ENCODE measurements around the gene PHACTR3. TPM values are rescaled to one million over a fixed set of nuclear protein-coding genes. Genes with fewer than 3 reads are reported as not detected.

The PHACTR3 gene
- polyA plus RNA-seq, 2 of the 4 experiments (the other 2 are of a cell fraction), result not detected

DNA sequence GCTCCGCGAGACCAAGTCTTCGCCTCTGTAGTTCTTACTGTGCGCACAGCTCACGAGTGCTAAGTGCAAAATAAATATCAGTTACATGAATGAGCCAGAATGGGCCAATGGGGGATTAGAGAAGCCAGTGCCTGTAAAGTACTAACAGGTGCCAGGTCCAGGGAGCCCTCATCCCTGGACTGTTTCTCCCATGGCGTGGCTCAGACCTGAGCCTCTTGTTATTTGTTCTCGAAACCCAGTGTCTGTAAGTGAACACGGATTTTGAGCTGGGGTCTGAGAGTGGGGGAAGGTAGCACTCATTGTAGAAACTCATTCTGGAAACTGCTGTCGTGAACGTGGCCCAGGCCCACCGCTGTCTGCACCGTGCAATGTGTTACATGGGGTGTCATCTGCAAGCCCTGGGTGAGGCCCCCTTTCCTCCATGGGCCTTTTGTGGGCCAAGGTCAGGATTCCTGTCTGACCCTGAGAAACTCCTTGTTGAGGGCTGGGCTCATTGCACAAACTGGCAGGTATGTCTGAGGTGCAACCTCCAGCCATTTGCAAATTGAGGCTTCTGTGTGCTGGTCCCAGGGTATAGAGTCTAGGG, 174.4 kb downstream of the PHACTR3 start (continued):
- TF ChIP-seq CBX8 (IDR thresholded peaks at IDR 0.05) (no peak), KDM5A (IDR thresholded peaks at IDR 0.05) (no peak), CHD2 (IDR thresholded peaks at IDR 0.05; ENCODE audit: low read length, partially characterized antibody) (no peak), HOXB5 (CRISPR knock-in tag; IDR thresholded peaks at IDR 0.05) (no peak)

DNA sequence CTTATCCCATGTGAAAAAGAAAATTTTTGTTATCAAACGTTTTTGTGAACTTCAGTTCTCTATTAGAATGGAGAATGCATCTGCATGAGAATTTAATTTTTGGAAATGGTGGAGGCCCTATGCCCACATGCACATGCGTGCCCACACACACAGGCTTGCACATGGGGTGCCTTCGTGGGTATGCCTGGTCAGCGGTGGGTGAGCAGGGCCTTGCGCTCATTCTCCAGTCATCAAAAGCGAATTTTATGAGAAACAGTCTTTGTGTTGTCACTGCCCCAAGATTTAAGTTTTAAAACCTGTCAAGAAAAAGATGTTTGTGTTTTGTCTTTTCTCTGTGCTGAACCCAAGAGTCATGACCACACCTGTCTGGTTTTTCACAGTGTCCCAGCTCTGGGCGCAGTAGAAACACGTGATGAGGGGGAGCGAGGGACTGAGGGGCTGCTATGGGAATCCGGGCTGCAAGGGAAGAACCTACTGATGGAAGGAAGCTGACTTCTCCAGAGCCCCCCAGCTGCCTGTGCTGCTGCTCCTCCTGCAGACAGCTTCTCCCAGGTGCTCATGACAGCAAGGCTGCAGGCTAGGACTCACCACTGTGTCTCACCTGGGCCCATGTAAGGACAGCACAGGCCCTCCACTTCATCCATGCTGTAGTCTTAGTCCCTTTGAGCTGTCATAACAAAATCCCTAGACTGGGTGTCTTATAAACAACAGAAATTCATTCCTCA, 175.5 kb downstream of the PHACTR3 start:
- no peak overlapping the region for H3K4me2 ChIP-seq
- POLR2A ChIA-PET, result no interaction called here
- no peak overlapping the region for H3K4me3 ChIP-seq
- no peaks in the 10 kb centered on the region for H3K9me3 ChIP-seq
- no peaks in the 10 kb centered on the region for H3K4me1 ChIP-seq
- DNase-seq (ENCODE audit: low read depth in 1 of 2, low spot score in 1 of 2) (no peak), ATAC-seq (no peak), FAIRE-seq (no peak)
- no peak overlapping the region for H3K27ac ChIP-seq
- TF ChIP-seq ZFP36 (IDR thresholded peaks at IDR 0.05; ENCODE audit: borderline replicate concordance, partially characterized antibody) (no peak), NFE2L2 (conservative IDR thresholded peaks at IDR 0.05; ENCODE audit: low read length) (no peak), ZNF302 (CRISPR knock-in tag; IDR thresholded peaks at IDR 0.05) (no peak), MAFK (IDR thresholded peaks at IDR 0.05; ENCODE audit: partially characterized antibody) (no peak), RCOR1 (IDR thresholded peaks at IDR 0.05; ENCODE audit: low read depth, low read length) (no peak), JUN (IDR thresholded peaks at IDR 0.05) (no peak), HES2 (IDR thresholded peaks at IDR 0.05) (no peak)
- CTCF ChIA-PET, result interaction anchor here (1.3 to 6.9 kb wide), 2 partner anchors 8 to 71 kb away, joined by 4 to 68 read pairs; no protein-coding TSS in a partner anchor
- WGBS (ENCODE audit: missing lambda C conversion rate), result 18% methylated on average over 10 of the region's 10 CpGs

GRCh38 chr20:59780494-59781185, 176.3 kb downstream of the PHACTR3 start:
- no peak for FAIRE-seq
- Histone ChIP-seq H3K27ac (no peak overlapping the region), H3K4me2 (no peak overlapping the region), H3K9me3 (no peaks in the 10 kb centered on the region), H3K4me1 (no peaks in the 10 kb centered on the region), H3K4me3 (no peak overlapping the region)
- TF ChIP-seq ZFP36 (IDR thresholded peaks at IDR 0.05; ENCODE audit: borderline replicate concordance, partially characterized antibody), result no peak
- ATAC-seq, result no peak
- DNase-seq (ENCODE audit: low read depth in 1 of 2, low spot score in 1 of 2), result no peak
- ChIA-PET CTCF (interaction anchor here (0.5 to 6.9 kb wide), 5 partner anchors 9 to 224 kb away, joined by 3 to 68 read pairs (median 4); no protein-coding TSS in a partner anchor), POLR2A (no interaction called here)
- 51% methylated on average over 12 of the region's 12 CpGs for WGBS (ENCODE audit: missing lambda C conversion rate)

GRCh38 chr20:59781226-59781625, 176.9 kb downstream of the PHACTR3 start:
- Histone ChIP-seq H3K4me2 (no peak overlapping the region), H3K27ac (no peak overlapping the region), H3K9me3 (no peaks in the 10 kb centered on the region), H3K4me1 (no peaks in the 10 kb centered on the region), H3K4me3 (no peak overlapping the region)
- WGBS (ENCODE audit: missing lambda C conversion rate), result 55% methylated on average over 12 of the region's 12 CpGs
- no peak for TF ChIP-seq HES2 (IDR thresholded peaks at IDR 0.05)
- TF ChIP-seq JUNB (IDR thresholded peaks at IDR 0.05), result no peak
- TF ChIP-seq JUN (IDR thresholded peaks at IDR 0.05), result no peak
- no peak for TF ChIP-seq FOSL2 (IDR thresholded peaks at IDR 0.05)
- TF ChIP-seq FOSL2 (CRISPR knock-in tag; IDR thresholded peaks at IDR 0.05), result no peak
- TF ChIP-seq, protein P1, sequence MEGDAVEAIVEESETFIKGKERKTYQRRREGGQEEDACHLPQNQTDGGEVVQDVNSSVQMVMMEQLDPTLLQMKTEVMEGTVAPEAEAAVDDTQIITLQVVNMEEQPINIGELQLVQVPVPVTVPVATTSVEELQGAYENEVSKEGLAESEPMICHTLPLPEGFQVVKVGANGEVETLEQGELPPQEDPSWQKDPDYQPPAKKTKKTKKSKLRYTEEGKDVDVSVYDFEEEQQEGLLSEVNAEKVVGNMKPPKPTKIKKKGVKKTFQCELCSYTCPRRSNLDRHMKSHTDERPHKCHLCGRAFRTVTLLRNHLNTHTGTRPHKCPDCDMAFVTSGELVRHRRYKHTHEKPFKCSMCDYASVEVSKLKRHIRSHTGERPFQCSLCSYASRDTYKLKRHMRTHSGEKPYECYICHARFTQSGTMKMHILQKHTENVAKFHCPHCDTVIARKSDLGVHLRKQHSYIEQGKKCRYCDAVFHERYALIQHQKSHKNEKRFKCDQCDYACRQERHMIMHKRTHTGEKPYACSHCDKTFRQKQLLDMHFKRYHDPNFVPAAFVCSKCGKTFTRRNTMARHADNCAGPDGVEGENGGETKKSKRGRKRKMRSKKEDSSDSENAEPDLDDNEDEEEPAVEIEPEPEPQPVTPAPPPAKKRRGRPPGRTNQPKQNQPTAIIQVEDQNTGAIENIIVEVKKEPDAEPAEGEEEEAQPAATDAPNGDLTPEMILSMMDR (IDR thresholded peaks at IDR 0.05), result no peak
- no peak for TF ChIP-seq HDAC2 (IDR thresholded peaks at IDR 0.05)
- POLR2A ChIA-PET, result no interaction called here
- no peak for DNase-seq (ENCODE audit: low read depth in 1 of 2, low spot score in 1 of 2)
- CTCF ChIA-PET, result interaction anchor here (0.5 to 6.9 kb wide), 6 partner anchors 9 to 223 kb away, joined by 3 to 68 read pairs (median 4); no protein-coding TSS in a partner anchor
- FAIRE-seq, result no peak
- no peak for ATAC-seq

Data from A549 (cell line).